ENCODE data around the gene HMGN2.

The HMGN2 gene

DNA sequence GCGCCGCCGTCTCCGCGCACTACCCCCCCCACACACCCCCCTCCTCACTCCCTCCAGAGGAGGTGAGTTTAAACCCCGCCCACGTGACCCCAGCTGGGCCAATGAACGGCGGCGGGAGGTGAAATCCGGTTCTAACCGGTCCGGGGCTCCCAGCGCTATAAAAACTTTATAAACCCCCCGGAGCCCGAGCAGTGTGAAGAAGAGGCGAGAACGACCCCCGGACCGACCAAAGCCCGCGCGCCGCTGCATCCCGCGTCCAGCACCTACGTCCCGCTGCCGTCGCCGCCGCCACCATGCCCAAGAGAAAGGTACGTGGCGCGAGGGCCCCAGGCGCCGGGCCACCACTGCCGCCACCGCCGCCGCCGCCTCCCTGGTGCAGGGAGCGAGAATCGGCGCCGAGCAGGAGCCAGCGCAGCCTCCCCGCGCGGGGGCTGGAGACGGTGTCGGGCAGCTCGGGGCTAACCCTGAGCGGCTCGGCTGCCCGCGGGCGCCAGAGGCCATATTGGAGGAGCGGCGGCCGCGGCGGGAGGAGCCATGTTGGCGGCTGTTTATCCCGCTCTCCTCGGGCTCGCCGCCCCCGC, at the start of gene HMGN2:
Gene HMGN2, plus strand, starts transcription at position 121 of the 581 bp plus-strand sequence. Its CDS starts 173 bp downstream, at position 294.
- DNase-seq: peak; percentile 76

- DNase-seq: no peak
These were observed 42.5 kb upstream of the HMGN2 start for GRCh38 chr1:26429721-26430120.

GRCh38 chr1:26431979-26432695, 40.1 kb upstream of the HMGN2 start, which contains the start of gene DHDDS:
Gene DHDDS, plus strand, starts transcription at chr1:26432321. Its CDS starts 625 bp downstream, at chr1:26432946.
- DNase-seq: peak; percentile 93

GRCh38 chr1:26432793-26433192, 39.4 kb upstream of the HMGN2 start:
- DNase-seq: no peak

GRCh38 chr1:26434161-26434752, 38.0 kb upstream of the HMGN2 start:
- DNase-seq: no peak

DNA sequence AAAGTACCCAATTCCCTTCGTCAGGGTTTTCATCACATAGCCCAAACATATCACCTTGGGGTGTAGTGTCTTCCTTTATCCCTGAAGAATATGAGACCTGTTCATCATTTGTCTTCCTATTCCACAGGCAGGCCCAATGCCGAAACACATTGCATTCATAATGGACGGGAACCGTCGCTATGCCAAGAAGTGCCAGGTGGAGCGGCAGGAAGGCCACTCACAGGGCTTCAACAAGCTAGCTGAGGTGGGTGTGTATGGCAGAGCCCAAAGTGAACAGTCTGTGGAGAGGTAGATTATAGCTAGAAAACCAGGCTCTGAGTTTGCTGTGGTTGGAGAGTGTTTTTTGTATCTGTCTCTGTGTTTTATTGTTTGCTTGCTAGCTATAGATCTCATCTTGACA, 34.2 kb upstream of the HMGN2 start:
- DNase-seq: no peak

DNA sequence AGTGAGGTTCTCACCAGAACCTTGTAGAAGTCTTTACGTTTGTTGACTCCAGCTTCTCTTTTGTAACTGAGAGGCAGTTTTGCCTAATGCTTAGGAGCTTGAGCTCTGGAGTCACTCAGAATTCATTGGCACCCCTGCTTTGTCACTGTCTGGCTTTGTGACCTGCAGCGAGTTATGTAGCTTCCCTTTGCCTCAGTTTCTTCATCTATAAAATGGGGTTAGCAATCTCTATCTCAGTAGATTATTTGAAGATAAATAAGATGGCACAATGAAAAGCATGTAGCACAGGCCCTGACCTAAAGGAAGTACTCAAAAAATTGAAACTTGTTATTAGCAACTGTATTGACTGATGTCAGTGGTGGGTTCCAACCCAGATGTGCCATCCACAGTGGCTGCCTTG, 32.0 kb upstream of the HMGN2 start:
- no peak for DNase-seq

DNA sequence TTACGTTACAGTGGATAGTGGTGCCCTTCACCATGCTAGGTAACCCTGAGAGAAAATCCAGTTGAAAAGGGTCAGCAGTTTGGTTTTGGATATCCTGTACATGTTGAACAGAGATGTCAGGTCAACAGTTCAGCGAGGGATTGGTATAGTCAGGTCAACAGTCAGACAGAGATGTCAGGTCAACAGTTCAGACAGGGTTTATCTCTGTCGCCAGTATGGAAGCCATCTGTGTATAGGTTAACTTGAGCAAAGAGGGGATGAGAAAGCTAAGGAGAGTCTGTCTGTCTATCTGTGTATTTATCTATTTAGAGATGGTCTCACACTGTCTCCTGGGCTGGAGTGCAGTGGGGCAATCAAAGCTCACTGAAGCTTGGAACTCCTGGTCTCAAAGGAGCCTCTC, 22.4 kb upstream of the HMGN2 start:
- DNase-seq: no peak

GRCh38 chr1:26450908-26451307, 21.3 kb upstream of the HMGN2 start:
- DNase-seq: no peak

GRCh38 chr1:26452459-26453183, 19.6 kb upstream of the HMGN2 start:
- DNase-seq: no peak

- DNase-seq: no peak
These were observed 13.1 kb upstream of the HMGN2 start for GRCh38 chr1:26459148-26459547.

DNA sequence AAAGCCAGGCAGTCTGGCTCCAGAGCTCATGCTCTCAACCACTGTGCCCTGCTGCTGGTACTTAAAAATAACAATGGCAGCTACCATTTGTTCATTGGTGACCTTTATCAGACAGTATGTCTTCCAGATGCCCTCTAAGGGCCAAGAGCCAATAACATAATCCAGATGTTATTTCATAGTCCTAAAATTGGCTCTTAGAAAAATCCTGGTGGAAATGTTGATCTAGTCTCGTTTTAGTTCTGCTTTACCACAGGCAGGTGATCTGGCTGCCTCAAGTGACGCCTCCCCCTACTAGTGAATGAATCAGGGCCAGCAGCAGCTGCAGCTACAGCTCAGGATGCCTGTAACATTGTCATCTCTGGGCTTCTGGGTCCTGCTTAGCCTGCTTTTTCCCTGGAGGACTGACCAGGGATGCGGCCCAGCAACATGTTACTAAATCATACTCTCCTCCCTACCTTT, 12.6 kb upstream of the HMGN2 start:
- no peak for DNase-seq

DNA sequence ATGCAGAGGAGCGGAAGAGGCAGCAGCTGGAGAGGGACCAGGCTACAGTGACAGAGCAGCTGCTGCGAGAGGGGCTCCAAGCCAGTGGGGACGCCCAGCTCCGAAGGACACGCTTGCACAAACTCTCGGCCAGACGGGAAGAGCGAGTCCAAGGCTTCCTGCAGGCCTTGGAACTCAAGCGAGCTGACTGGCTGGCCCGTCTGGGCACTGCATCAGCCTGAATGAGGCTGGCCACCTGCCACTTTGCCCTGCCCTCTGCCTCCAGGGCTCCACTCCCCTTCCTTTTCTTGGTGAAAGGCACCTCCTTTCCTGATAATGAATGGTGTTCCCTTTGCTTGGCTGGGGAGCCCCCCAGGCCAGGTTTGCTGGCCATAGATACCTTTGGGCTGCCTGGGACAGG, 3.3 kb upstream of the HMGN2 start:
- no peak for DNase-seq

- no peak for DNase-seq
These were observed 2.7 kb upstream of the HMGN2 start for GRCh38 chr1:26469558-26469957.

DNA sequence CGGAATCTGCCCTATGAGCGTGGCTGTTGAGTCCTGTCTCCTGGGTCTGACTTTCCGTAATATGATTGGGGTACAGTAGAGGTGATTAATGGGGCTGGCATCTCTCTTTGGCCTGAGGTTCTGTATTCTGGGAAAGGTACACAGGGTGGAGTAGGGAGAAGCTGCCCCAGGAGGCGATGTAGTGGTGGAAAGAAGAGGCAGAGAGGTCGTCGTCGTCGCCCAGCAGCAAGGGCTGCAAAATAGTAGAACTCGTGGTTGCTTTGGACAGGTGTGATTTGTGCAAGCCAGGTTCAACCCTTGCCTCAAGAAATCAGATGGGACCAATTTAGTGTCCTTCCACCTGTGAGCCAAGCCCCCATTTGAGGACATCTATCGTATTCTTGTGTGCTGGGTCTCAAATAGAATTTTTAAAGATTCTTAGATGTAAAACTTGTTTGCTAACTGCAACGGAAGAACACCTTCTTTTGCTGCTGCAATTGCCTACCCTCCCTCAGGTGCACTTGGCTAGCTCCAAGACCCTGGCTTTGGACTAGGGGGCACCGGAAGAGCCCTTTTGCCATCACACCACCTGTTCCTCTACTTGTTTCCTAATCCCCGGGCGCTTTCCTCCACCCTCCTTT, 1.3 kb upstream of the HMGN2 start:
- no peak for DNase-seq

DNA sequence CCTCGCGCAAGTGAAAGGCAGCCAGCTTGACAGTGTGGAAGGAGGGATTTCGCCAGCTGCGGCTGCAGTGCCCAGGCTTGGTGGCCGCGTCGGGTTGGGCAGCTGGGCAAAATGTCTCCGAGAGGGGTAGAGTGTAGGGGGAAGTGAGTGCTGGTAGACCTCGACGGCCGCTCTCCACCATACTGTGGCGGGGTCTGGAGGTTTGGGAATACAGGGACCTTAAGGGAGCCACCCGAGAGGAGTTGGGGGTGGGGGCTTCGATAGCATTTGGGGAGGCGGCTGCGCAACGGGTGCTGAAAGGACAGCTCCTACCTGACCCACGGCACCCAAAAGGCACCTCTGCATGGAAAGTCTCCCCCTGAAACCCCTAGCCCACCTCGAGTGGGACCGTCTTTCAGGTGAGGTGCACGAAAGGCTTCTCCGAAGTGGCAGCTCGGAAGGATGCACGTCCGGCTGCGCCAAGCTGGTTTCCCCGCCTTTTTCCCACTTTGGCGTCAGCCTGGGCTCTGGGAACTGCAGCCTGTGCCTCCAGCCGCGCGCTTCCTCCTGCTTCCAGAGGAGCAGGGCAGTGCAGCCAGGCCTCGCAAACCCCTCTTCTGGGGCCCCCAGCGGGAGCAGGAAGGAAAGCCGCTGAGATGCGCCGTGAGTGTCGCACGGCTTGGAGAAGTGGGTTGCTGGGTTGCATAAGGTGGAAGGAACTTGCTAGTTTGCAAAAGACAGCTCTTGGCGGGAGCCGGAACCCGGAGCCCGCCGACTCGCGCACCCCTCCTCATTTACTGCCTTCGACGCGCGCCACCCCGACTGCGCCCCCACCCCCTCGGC, 531 bp upstream of the HMGN2 start:
- peak; percentile 56 for DNase-seq

DNA sequence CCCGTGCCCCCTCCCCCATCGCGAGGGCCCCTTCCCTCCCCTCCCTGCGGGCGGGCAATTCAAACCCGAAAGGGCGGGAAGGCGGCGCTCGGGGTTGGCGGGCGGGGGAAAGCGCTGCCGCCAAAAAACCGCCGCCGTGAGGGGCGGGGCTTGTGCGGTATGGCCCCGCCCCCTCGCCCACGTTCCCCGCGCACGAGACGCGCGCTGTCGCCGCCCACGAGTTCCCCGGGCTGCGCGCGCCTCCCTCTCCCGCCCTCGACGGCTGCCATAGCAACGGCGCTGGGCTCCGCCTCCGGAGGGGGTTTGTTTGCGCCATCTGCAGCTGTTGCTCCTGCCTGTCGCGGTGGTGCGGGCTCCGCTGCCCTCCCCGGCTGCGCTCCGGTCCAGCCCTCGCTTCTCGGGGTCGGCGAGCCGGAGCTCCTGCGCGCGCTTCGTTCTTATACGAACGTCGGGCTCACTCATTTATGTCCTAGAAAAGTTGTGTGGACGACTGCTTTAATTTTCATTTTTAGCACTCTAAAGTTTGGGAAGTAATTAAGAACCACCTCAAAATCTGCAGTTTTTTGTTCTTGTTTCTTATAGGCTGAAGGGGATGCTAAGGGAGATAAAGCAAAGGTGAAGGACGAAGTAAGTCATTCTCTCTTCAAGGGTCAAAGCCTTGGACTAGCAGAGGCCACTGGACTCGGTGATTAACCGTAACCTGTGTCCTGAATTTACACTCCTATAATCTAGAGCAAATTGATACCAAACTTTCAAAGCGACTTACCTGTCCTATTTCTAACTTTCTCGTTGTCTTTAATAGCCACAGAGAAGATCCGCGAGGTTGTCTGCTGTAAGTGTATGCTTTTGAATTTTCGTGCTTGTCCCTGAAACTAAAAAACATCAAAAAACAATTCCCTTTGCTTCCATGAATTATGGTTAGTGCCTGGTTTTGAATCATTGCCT, 933 bp downstream of the HMGN2 start:
- DNase-seq: peak; percentile 79

DNA sequence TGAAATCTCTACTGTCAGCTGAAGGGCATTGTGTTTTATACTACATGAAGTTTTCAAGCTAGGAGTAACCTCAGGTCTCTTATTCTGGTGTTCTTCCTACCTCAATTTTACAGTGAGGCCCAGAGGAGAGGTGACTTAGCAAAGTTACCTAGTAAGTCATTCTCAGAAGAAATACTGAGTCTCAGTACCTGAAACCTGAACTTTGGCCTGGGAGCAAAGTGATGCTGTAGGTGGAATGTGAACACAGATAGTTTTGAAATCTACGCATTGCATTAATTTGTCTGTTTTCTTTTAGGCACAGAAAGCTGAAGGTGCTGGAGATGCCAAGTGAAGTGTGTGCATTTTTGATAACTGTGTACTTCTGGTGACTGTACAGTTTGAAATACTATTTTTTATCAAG, 2.6 kb downstream of the HMGN2 start:
- DNase-seq: no peak

- DNase-seq: no peak
These were observed 3.7 kb downstream of the HMGN2 start for GRCh38 chr1:26475989-26476388.

- no peak for DNase-seq
These were observed 4.7 kb downstream of the HMGN2 start for GRCh38 chr1:26476958-26477357.
